ENCODE measurements around the gene TTC24.

- TF ChIP-seq PKNOX1 (IDR thresholded peaks at IDR 0.05) (no peak), ELF4 (IDR thresholded peaks at IDR 0.05) (no peak), FOXA1 (IDR thresholded peaks at IDR 0.05) (no peak), NFRKB (IDR thresholded peaks at IDR 0.05) (no peak), FOXK2 (IDR thresholded peaks at IDR 0.05) (no peak), SUZ12 (IDR thresholded peaks at IDR 0.05) (no peak), LEF1 (IDR thresholded peaks at IDR 0.05; ENCODE audit: borderline replicate concordance) (no peak), ZNF384 (IDR thresholded peaks at IDR 0.05) (no peak), SP1 (IDR thresholded peaks at IDR 0.05) (no peak), FOXM1 (IDR thresholded peaks at IDR 0.05; ENCODE audit: borderline replicate concordance) (no peak), BHLHE40 (IDR thresholded peaks at IDR 0.05; ENCODE audit: borderline replicate concordance) (no peak), TARDBP (IDR thresholded peaks at IDR 0.05) (no peak)
These were observed 6.8 kb downstream of the TTC24 start for GRCh38 chr1:156586323-156586722.

Measured in HEK293T (cell line).